ENCODE results near the gene STARD3NL.

GRCh38 chr7:38154278-38154677 lies 23.8 kb upstream of the STARD3NL start:
- TF ChIP-seq CTCF (IDR thresholded peaks at IDR 0.05): no peak
- TF ChIP-seq ZFX (IDR thresholded peaks at IDR 0.05; ENCODE audit: borderline replicate concordance): no peak

All from 22Rv1 (cell line).